Erythroblast (primary cell): Measurements from ENCODE around the gene BMP8B.
"Not testable (repeated sequence)": the region's sequence is repeated elsewhere in the genome, so short reads cannot be mapped to it uniquely, and the experiment has no call there.

Source experiments
- GATA1 ChIP-seq: IDR thresholded peaks from 2 replicates; pipeline ENCODE4 v1.6.1; 2011; ENCODE audit warnings: low read depth, mild to moderate bottlenecking, control low read depth, low read length, moderate library complexity
- POLR2A ChIP-seq: IDR thresholded peaks from 2 replicates; pipeline ENCODE4 v1.6.1; 2011; ENCODE audit warnings: mild to moderate bottlenecking, low read length

- not testable (repeated sequence) for TF ChIP-seq POLR2A, GATA1
Measured at GRCh38 chr1:39778463-39779099, 10.1 kb downstream of the BMP8B start.
